ENCODE data around the gene WDR75. TPM values are rescaled to one million over a fixed set of nuclear protein-coding genes. Genes with fewer than 3 reads are reported as not detected.

WDR75 gene
- total and polyA plus RNA-seq, 2 of the 4 experiments (the other 2 are of a cell fraction) = 21.7 to 52.2 TPM

- POLR2A ChIA-PET (ENCODE audit: unreplicated experiment) = interaction anchor here (0.6 kb wide), 2 partner anchors 200 to 737 kb away, joined by 6 to 12 read pairs; no protein-coding TSS in a partner anchor
- no peak overlapping the region for H2AK5ac ChIP-seq (ENCODE audit: low read depth, low read length)
- no peak overlapping the region for H3K9ac ChIP-seq (ENCODE audit: low read depth, low read length)
- H2BK120ac ChIP-seq (ENCODE audit: low read depth, low read length) = peak overlapping the region; percentile 75; the same call in 1 of the 2 replicates
- CTCF ChIA-PET = interaction anchor here (2.0 kb wide), 1 partner anchor 61 kb away, joined by 6 read pairs; no protein-coding TSS in a partner anchor
- no TSS peak for BruUV-seq (replicated peaks)
- in situ Hi-C loops (cut with MboI; ENCODE audit: low sequenced_read_pairs) = loop anchor here (5.0 to 25.0 kb wide), 7 partner anchors 115 to 1905 kb away; no protein-coding TSS in a partner anchor
- H3K79me1 ChIP-seq (ENCODE audit: low read depth in 1 of 2, low read length in 2 of 2) = peaks cover 0 to 6% of the 10 kb centered on the region in 2 experiments; a peak in 1 of 4 replicates
- no peak for ATAC-seq (ENCODE audit: low read depth)
- intact Hi-C loops (cut with micrococcal nuclease) = loop anchor here (5.0 kb wide), 2 partner anchors 392 to 1827 kb away; no protein-coding TSS in a partner anchor
- no peak overlapping the region for H3K4me3 ChIP-seq (ENCODE audit: insufficient read depth, low read depth, low read length)
- peaks cover 14% of the 10 kb centered on the region for H3K4me1 ChIP-seq (ENCODE audit: control insufficient read depth, insufficient read depth, low read length)
- H3K27ac ChIP-seq (ENCODE audit: insufficient read depth, low read length) = no peak overlapping the region; the same call in 1 of the 2 replicates
- H4K91ac ChIP-seq (ENCODE audit: insufficient read depth, low read depth, low read length) = no peak overlapping the region
- H3K56ac ChIP-seq (ENCODE audit: extremely low read depth, insufficient read depth, low read length) = no peak overlapping the region
- no peaks in the 10 kb centered on the region for H3K9me3 ChIP-seq (ENCODE audit: control insufficient read depth, insufficient read depth, low read length)
- dilution Hi-C loops (cut with HindIII; ENCODE audit: low sequenced_read_pairs, unreplicated experiment) = no loop called here
- H3K14ac ChIP-seq (replicated peaks; ENCODE audit: low read depth, low read length) = no peak overlapping the region
- no peak overlapping the region for H2BK20ac ChIP-seq (ENCODE audit: low read depth, low read length)
- H3K4me2 ChIP-seq (ENCODE audit: low read depth, low read length) = no peak overlapping the region; the same call in 1 of the 2 replicates
- no peak overlapping the region for H2BK15ac ChIP-seq (ENCODE audit: low read depth, low read length)
- H3K23ac ChIP-seq (ENCODE audit: low read depth, low read length) = no peak overlapping the region
- no peak overlapping the region; a peak in 1 of 4 replicates for H4K8ac ChIP-seq (ENCODE audit: low read depth in 2 of 2, low read length in 2 of 2)
- WGBS, 2 experiments (ENCODE audit: extremely low coverage in 2 of 2, insufficient read length in 1 of 2) = no CpG with 5 or more reads among the region's 1 CpG
- peak overlapping the region; percentile 31; the same call in 1 of the 2 replicates for H4K5ac ChIP-seq (ENCODE audit: low read depth, low read length)
- no peak overlapping the region for H3K4ac ChIP-seq (ENCODE audit: low read depth, low read length)
- no peaks in the 10 kb centered on the region for H4K20me1 ChIP-seq (ENCODE audit: insufficient read depth, low read length)
- H3K18ac ChIP-seq (ENCODE audit: low read depth, low read length) = peak overlapping the region; percentile 49
- H3K27me3 ChIP-seq (ENCODE audit: control insufficient read depth, insufficient read depth, low read length) = no peaks in the 10 kb centered on the region
- peak overlapping the region; percentile 97 for H2BK5ac ChIP-seq (ENCODE audit: low read depth, low read length, poor library complexity, severe bottlenecking)
- H3K36me3 ChIP-seq (ENCODE audit: control insufficient read depth, insufficient read depth, low read length) = no peaks in the 10 kb centered on the region
- no peak for TF ChIP-seq MAZ (IDR thresholded peaks at IDR 0.05; ENCODE audit: borderline replicate concordance, low read depth, low read length)
- no peak for TF ChIP-seq SMC3 (IDR thresholded peaks at IDR 0.05; ENCODE audit: low read depth, low read length)
- TF ChIP-seq ELK1 (IDR thresholded peaks at IDR 0.05; ENCODE audit: borderline replicate concordance, low read depth, low read length) = no peak
- no peak for TF ChIP-seq NFE2L2 (IDR thresholded peaks at IDR 0.05; ENCODE audit: low read depth, low read length)
- no peak for TF ChIP-seq RFX5 (IDR thresholded peaks at IDR 0.05; ENCODE audit: low read depth, low read length)
- no peak for TF ChIP-seq CEBPB (IDR thresholded peaks at IDR 0.05; ENCODE audit: low read depth, low read length)
- no peak overlapping the region for H2AK9ac ChIP-seq (replicated peaks; ENCODE audit: low read depth, low read length, poor library complexity)
- no peaks in the 10 kb centered on the region for H3K9me1 ChIP-seq (ENCODE audit: insufficient read depth, low read length)
- H2AFZ ChIP-seq (replicated peaks; ENCODE audit: low read length, poor library complexity) = no peak overlapping the region
- no peak for DNase-seq
These were observed 31.6 kb upstream of the WDR75 start for GRCh38 chr2:189409647-189410046.

Measured in IMR-90 (cell line).